Liver (tissue), 9 donors: ENCODE data around the gene ING5. TPM values are rescaled to one million over a fixed set of nuclear protein-coding genes. Genes with fewer than 3 reads are reported as not detected.

Source experiments
- DNase-seq: peaks from one replicate; pipeline ENCODE4 v3.0.0-alpha.2; 2017; ENCODE audit warnings: low spot score
- H3K27ac ChIP-seq, 2 donors: one replicate each; pipeline ENCODE4 v1.7.0; 2013; ENCODE audit warnings: inconsistent platforms in 2 of 2, low read length in 2 of 2, control low read depth in 1 of 2, low read depth in 1 of 2, mild to moderate bottlenecking in 1 of 2
- H3K27me3 ChIP-seq, 4 donors: one replicate each; pipeline versions ENCODE4 v1.6.1 to v1.7.0; 2013; ENCODE audit warnings: low read length in 3 of 4, inconsistent platforms in 1 of 4, mild to moderate bottlenecking in 1 of 4, moderate library complexity in 1 of 4; ENCODE audit not compliant: control insufficient read depth in 4 of 4, insufficient read depth in 4 of 4
- H3K36me3 ChIP-seq, 4 donors: one replicate each; pipeline versions ENCODE4 v1.6.1 to v1.7.0; 2013; ENCODE audit warnings: low read length in 3 of 4, mild to moderate bottlenecking in 3 of 4, low read depth in 1 of 4, moderate library complexity in 1 of 4; ENCODE audit not compliant: control insufficient read depth in 4 of 4, insufficient read depth in 3 of 4
- H3K4me1 ChIP-seq, 4 donors: one replicate each; pipeline versions ENCODE4 v1.6.1 to v1.7.0; 2013; ENCODE audit warnings: low read length in 3 of 4, mild to moderate bottlenecking in 3 of 4, moderate library complexity in 1 of 4; ENCODE audit not compliant: control insufficient read depth in 4 of 4, insufficient read depth in 4 of 4
- H3K4me3 ChIP-seq, 3 donors: one replicate each; pipeline versions ENCODE4 v1.6.1 to v1.7.0; 2013; ENCODE audit warnings: low read length in 3 of 3, control low read depth in 1 of 3, low read depth in 1 of 3, mild to moderate bottlenecking in 1 of 3
- H3K9ac ChIP-seq, 2 donors: one replicate each; pipeline ENCODE4 v1.7.0; 2013; ENCODE audit warnings: low read length in 2 of 2, mild to moderate bottlenecking in 2 of 2, moderate library complexity in 2 of 2, control low read depth in 1 of 2, low read depth in 1 of 2
- H3K9me3 ChIP-seq, 4 donors: one replicate each; pipeline versions ENCODE4 v1.6.1 to v1.7.0; 2013; ENCODE audit warnings: low read length in 3 of 4; ENCODE audit not compliant: control insufficient read depth in 4 of 4
- CTCF ChIP-seq: fragments of 150-350 bp; IDR thresholded peaks from 2 replicates; pipeline ENCODE4 v1.5.1; 2017; ENCODE audit warnings: improper control_type of control experiment, low read depth, low read length; ENCODE audit not compliant: missing input control
- EGR1 ChIP-seq, 2 donors: IDR thresholded peaks; 2 replicates each; pipeline ENCODE4 v1.6.1; 2016 to 2018; ENCODE audit warnings: antibody characterized with exemption in 2 of 2, low read depth in 2 of 2
- FOXA2 ChIP-seq: IDR thresholded peaks from 2 replicates; pipeline ENCODE4 v1.6.1; 2016; ENCODE audit warnings: antibody characterized with exemption
- GABPA ChIP-seq, 2 donors: IDR thresholded peaks in 1 of 2; conservative IDR thresholded peaks in 1 of 2; 2 replicates each; pipeline ENCODE4 v1.6.1; 2016; ENCODE audit warnings: antibody characterized with exemption in 2 of 2, mild to moderate bottlenecking in 1 of 2, moderate library complexity in 1 of 2
- HNF4A ChIP-seq, 2 donors: conservative IDR thresholded peaks; 2 replicates each; pipeline ENCODE4 v1.6.1; 2016; ENCODE audit warnings: antibody characterized with exemption in 2 of 2, mild to moderate bottlenecking in 2 of 2
- JUND ChIP-seq, 2 donors: IDR thresholded peaks; 2 replicates each; pipeline ENCODE4 v1.6.1; 2016; ENCODE audit warnings: antibody characterized with exemption in 2 of 2
- RAD21 ChIP-seq, 2 donors: IDR thresholded peaks; 2 replicates each; pipeline ENCODE4 v1.6.1; 2016; ENCODE audit warnings: antibody characterized with exemption in 2 of 2, mild to moderate bottlenecking in 2 of 2
- RXRA ChIP-seq, 2 donors: IDR thresholded peaks; 2 replicates each; pipeline ENCODE4 v1.6.1; 2017 to 2018; ENCODE audit warnings: antibody characterized with exemption in 2 of 2, mild to moderate bottlenecking in 1 of 2
- SP1 ChIP-seq: IDR thresholded peaks from 2 replicates; pipeline ENCODE4 v1.6.1; 2018; ENCODE audit warnings: antibody characterized with exemption, mild to moderate bottlenecking
- YY1 ChIP-seq: IDR thresholded peaks from 2 replicates; pipeline ENCODE4 v1.6.1; 2016; ENCODE audit warnings: antibody characterized with exemption, mild to moderate bottlenecking
- WGBS: extraction: QIAGEN DNeasy Blood & Tissue Kit; methylation state at CpG from one replicate; pipeline ENCODE4 v1.1.7; 2013; 5-methylcytosine and 5-hydroxymethylcytosine counted together
- polyA plus RNA-seq, 2 donors: library from polyadenylated mRNA; stranded (reverse) in 1 of 2; unstranded in 1 of 2; fragments of 200-250 nt in 1 of 2; fragments of >200 nt in 1 of 2; fragmentation: Nextera tagmentation in 1 of 2; extraction: Ambion mirVana in 1 of 2; gene quantifications; one replicate each; pipeline versions ENCODE4 v1.2.1 to v1.2.3, GENCODE V29; 2013 to 2015
- total RNA-seq, 2 donors: library from RNA; depleted of rRNA; stranded (reverse); fragments of >200 nt; gene quantifications; one replicate each; pipeline ENCODE4 v1.2.3, GENCODE V29; 2014
- TF ChIP-seq, protein P1 (sequence below): IDR thresholded peaks from 2 replicates; pipeline ENCODE4 v1.6.1; 2016; ENCODE audit warnings: antibody characterized with exemption
- TF ChIP-seq, protein P2 (sequence below): IDR thresholded peaks from 2 replicates; pipeline ENCODE4 v1.6.1; 2016; ENCODE audit warnings: antibody characterized with exemption, mild to moderate bottlenecking
- TF ChIP-seq, protein P3 (sequence below): IDR thresholded peaks from 2 replicates; pipeline ENCODE4 v1.6.1; 2016; ENCODE audit warnings: antibody characterized with exemption
- donor health status: healthy.
- donor health status: healthy.
- donor health status: healthy.
- donor health status: healthy.
- donor health status: healthy.

The ING5 gene
- total and polyA plus RNA-seq, 4 donors: 7.2 to 24.2 (median 13.9) TPM

GRCh38 chr2:241736111-241736510 is 34.3 kb downstream of the ING5 start:
- H3K9me3 ChIP-seq: no peaks in the 10 kb centered on the region
- peak in 1 of 2 donors; percentile 33 for TF ChIP-seq JUND (IDR thresholded peaks at IDR 0.05)
- peak; percentile 49 for TF ChIP-seq SP1
- TF ChIP-seq CTCF: no peak
- peak; percentile 56 to 59 for TF ChIP-seq HNF4A (conservative IDR thresholded peaks at IDR 0.05)
- H3K4me1 ChIP-seq: peaks cover 5 to 36% (median 24%) of the 10 kb centered on the region in 4 donors
- no peak for DNase-seq
- peak overlapping the region; percentile 94 to 96 for H3K27ac ChIP-seq
- H3K27me3 ChIP-seq: no peaks in the 10 kb centered on the region
- H3K4me3 ChIP-seq: no peak overlapping the region
- H3K9ac ChIP-seq: no peak overlapping the region
- peaks cover 0 to 7% (median 0%) of the 10 kb centered on the region in 4 donors for H3K36me3 ChIP-seq
- 55% methylated on average over 3 of the region's 3 CpGs for WGBS

- Histone ChIP-seq H3K4me1 (peaks cover 5 to 36% (median 26%) of the 10 kb centered on the region in 4 donors), H3K36me3 (peaks cover 0 to 9% (median 0%) of the 10 kb centered on the region in 4 donors), H3K9me3 (no peaks in the 10 kb centered on the region), H3K27me3 (no peaks in the 10 kb centered on the region), H3K9ac (no peak overlapping the region), H3K27ac (no peak overlapping the region), H3K4me3 (no peak overlapping the region)
- WGBS: 96% methylated on average over 17 of the region's 17 CpGs
- DNase-seq: no peak
- TF ChIP-seq SP1 (no peak), EGR1 (IDR thresholded peaks at IDR 0.05; ENCODE audit: low read depth in 2 of 2) (no peak), CTCF (no peak), FOXA2 (no peak), GABPA (IDR thresholded peaks at IDR 0.05 in 1 of 2, conservative IDR thresholded peaks at IDR 0.05 in 1 of 2) (no peak), JUND (IDR thresholded peaks at IDR 0.05) (no peak), YY1 (no peak), RXRA (IDR thresholded peaks at IDR 0.05) (no peak), HNF4A (conservative IDR thresholded peaks at IDR 0.05) (no peak), RAD21 (IDR thresholded peaks at IDR 0.05) (no peak)
- TF ChIP-seq, protein P1, sequence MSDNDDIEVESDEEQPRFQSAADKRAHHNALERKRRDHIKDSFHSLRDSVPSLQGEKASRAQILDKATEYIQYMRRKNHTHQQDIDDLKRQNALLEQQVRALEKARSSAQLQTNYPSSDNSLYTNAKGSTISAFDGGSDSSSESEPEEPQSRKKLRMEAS: no peak
- TF ChIP-seq, protein P2, sequence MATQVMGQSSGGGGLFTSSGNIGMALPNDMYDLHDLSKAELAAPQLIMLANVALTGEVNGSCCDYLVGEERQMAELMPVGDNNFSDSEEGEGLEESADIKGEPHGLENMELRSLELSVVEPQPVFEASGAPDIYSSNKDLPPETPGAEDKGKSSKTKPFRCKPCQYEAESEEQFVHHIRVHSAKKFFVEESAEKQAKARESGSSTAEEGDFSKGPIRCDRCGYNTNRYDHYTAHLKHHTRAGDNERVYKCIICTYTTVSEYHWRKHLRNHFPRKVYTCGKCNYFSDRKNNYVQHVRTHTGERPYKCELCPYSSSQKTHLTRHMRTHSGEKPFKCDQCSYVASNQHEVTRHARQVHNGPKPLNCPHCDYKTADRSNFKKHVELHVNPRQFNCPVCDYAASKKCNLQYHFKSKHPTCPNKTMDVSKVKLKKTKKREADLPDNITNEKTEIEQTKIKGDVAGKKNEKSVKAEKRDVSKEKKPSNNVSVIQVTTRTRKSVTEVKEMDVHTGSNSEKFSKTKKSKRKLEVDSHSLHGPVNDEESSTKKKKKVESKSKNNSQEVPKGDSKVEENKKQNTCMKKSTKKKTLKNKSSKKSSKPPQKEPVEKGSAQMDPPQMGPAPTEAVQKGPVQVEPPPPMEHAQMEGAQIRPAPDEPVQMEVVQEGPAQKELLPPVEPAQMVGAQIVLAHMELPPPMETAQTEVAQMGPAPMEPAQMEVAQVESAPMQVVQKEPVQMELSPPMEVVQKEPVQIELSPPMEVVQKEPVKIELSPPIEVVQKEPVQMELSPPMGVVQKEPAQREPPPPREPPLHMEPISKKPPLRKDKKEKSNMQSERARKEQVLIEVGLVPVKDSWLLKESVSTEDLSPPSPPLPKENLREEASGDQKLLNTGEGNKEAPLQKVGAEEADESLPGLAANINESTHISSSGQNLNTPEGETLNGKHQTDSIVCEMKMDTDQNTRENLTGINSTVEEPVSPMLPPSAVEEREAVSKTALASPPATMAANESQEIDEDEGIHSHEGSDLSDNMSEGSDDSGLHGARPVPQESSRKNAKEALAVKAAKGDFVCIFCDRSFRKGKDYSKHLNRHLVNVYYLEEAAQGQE: no peak
- TF ChIP-seq, protein P3, sequence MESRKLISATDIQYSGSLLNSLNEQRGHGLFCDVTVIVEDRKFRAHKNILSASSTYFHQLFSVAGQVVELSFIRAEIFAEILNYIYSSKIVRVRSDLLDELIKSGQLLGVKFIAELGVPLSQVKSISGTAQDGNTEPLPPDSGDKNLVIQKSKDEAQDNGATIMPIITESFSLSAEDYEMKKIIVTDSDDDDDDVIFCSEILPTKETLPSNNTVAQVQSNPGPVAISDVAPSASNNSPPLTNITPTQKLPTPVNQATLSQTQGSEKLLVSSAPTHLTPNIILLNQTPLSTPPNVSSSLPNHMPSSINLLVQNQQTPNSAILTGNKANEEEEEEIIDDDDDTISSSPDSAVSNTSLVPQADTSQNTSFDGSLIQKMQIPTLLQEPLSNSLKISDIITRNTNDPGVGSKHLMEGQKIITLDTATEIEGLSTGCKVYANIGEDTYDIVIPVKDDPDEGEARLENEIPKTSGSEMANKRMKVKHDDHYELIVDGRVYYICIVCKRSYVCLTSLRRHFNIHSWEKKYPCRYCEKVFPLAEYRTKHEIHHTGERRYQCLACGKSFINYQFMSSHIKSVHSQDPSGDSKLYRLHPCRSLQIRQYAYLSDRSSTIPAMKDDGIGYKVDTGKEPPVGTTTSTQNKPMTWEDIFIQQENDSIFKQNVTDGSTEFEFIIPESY: no peak
Measured at GRCh38 chr2:241738040-241738686, 36.3 kb downstream of the ING5 start.
